Esophagus squamous epithelium (tissue), 5 donors: ENCODE data around the gene MUC5AC. TPM values are rescaled to one million over a fixed set of nuclear protein-coding genes. Genes with fewer than 3 reads are reported as not detected.

Source experiments
- DNase-seq: peaks from one replicate; lab custom pipeline; 2025; lab: John Stamatoyannopoulos, UW
- H3K27ac ChIP-seq, 4 donors: fragments of 200-600 bp; sonication (generic); one replicate each; pipeline ENCODE4 v1.5.1; 2016 to 2019; ENCODE audit warnings: mild to moderate bottlenecking in 1 of 4
- H3K27me3 ChIP-seq, 4 donors: fragments of 200-600 bp; sonication (generic); 1 replicate in 3 of 4; 2 replicates in 1 of 4; pipeline versions ENCODE4 v1.5.1 to v1.6.0; 2017 to 2021; ENCODE audit warnings: antibody characterized with exemption in 1 of 4
- H3K36me3 ChIP-seq, 3 donors: fragments of 200-600 bp; sonication (generic); one replicate each; pipeline ENCODE4 v1.5.1; 2016 to 2019
- H3K4me1 ChIP-seq, 3 donors: fragments of 200-600 bp; sonication (generic); one replicate each; pipeline ENCODE4 v1.5.1; 2017 to 2019
- H3K4me3 ChIP-seq, 4 donors: fragments of 200-600 bp; sonication (generic); 1 replicate in 3 of 4; 2 replicates in 1 of 4; pipeline ENCODE4 v1.5.1; 2016 to 2019; ENCODE audit warnings: mild to moderate bottlenecking in 2 of 4, moderate library complexity in 1 of 4
- H3K9me3 ChIP-seq, 3 donors: fragments of 200-600 bp; sonication (generic); one replicate each; pipeline ENCODE4 v1.5.1; 2016 to 2019
- POLR2A ChIP-seq, 4 donors: fragments of 450-650 bp; IDR thresholded peaks; one replicate each; pipeline ENCODE4 v1.6.1; 2017; ENCODE audit warnings: antibody characterized with exemption in 4 of 4, mild to moderate bottlenecking in 4 of 4, moderate library complexity in 3 of 4
- WGBS, 2 donors: methylation state at CpG; one replicate each; pipeline ENCODE4 v1.1.5; 2018; 5-methylcytosine and 5-hydroxymethylcytosine counted together
- intact Hi-C: fragments of 100-400 bp; cut with DNase I; formaldehyde crosslinking; loops from one replicate; pipeline ENCODE4 v1.15.0; 2022
- total RNA-seq, 4 donors: library from RNA; depleted of rRNA; stranded (reverse); fragments of >200 nt; gene quantifications; one replicate each; pipeline ENCODE4 v1.1.0, GENCODE V29; 2016
- TF ChIP-seq, protein P1 (sequence below), 6 experiments: fragments of 450-650 bp in 4 of 6; fragments of 200-600 bp in 2 of 6; sonication (generic) in 2 of 6; IDR thresholded peaks; one replicate each; pipeline ENCODE4 v1.5.1; 2016 to 2019; ENCODE audit warnings: antibody characterized with exemption in 6 of 6, mild to moderate bottlenecking in 4 of 6, moderate library complexity in 4 of 6
- donor health status: DM: yes; HTN: yes; CAD: no.

Gene MUC5AC
- total RNA-seq, 4 donors from 2014 or later, result under 0.01 to 1.5 TPM; not detected in 2

DNA sequence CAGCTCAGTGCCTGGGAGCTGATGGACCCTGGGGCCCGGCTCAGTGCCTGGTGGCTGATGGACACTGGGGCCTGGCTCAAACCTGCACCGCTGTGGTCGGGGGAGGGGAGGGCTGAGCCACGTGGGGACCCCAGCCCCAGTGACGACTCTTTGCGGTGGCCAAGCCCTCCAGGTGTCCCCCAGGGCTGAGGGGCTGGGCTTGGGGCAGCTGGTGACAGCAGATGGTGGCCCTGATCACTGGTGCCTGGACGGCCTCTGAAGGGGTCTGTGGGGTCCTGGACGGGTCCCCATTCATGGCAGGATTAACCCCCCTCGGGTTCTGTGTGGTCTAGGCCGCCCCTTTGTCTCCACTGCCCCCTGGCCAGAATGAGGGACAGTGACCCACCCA lies 61.7 kb downstream of the MUC5AC start:
- intact Hi-C loops, result no loop called here

DNA sequence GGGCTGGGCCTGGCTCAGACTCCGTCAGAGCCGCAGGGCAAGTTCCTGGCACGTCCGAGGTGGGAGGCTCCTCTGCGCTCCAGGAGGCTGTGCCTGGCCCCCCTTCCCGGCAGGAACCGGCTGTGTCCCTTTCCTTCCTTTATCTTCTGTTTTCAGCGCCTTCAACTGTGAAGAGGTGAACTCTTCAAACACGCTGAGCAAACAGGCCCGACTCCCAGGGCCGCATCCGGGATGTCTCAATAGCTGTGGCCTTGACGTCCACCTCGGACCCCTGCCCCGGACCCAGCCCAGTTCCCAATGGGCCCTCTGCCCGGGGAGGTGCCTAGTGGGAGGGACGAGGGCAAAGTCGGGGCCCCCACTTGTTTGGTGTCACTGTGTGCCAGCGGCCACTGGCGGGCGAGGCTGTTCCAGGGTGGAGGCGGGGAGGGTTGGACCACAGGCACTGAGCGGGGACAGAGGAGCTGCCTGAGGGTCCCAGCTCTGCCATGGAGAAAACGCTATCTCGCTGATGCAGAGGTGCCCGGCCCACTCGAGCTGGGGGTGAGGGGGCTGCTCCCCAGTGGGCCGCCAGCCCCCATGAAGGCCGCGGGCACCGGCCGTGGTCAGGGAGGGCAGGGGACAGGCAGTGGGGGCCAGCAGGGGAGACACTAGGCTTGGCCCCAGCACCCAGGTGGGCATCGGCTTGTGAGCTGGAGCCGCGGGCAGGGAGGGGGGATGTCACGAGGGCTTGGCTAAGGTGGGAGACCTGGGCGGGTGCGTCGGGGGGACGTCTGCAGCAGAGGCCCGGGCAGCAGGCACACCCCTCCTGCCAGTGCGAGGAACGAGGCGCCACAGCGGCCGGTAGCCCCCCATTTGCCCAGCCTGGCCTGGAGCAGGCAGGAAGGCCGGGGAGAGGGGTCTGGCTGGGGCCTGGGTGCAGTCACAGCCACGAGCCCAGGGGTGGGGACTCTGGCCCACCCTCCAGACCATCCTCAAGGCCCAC lies 62.4 kb downstream of the MUC5AC start:
- intact Hi-C loops, result no loop called here
- no peaks in the 10 kb centered on the region for H3K9me3 ChIP-seq
- H3K36me3 ChIP-seq, result no peaks in the 10 kb centered on the region
- TF ChIP-seq, protein P1, sequence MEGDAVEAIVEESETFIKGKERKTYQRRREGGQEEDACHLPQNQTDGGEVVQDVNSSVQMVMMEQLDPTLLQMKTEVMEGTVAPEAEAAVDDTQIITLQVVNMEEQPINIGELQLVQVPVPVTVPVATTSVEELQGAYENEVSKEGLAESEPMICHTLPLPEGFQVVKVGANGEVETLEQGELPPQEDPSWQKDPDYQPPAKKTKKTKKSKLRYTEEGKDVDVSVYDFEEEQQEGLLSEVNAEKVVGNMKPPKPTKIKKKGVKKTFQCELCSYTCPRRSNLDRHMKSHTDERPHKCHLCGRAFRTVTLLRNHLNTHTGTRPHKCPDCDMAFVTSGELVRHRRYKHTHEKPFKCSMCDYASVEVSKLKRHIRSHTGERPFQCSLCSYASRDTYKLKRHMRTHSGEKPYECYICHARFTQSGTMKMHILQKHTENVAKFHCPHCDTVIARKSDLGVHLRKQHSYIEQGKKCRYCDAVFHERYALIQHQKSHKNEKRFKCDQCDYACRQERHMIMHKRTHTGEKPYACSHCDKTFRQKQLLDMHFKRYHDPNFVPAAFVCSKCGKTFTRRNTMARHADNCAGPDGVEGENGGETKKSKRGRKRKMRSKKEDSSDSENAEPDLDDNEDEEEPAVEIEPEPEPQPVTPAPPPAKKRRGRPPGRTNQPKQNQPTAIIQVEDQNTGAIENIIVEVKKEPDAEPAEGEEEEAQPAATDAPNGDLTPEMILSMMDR (IDR thresholded peaks at IDR 0.05), result no peak
- no peak for TF ChIP-seq POLR2A (IDR thresholded peaks at IDR 0.05)
- no peak overlapping the region for H3K4me3 ChIP-seq
- WGBS, 2 donors, result 0 to 14% methylated on average over 4 to 8 of the region's 48 CpGs
- peaks cover 0 to 12% (median 0%) of the 10 kb centered on the region in 3 donors for H3K4me1 ChIP-seq
- H3K27ac ChIP-seq, result peak overlapping the region in 1 of 4 donors; percentile 72
- no peak for DNase-seq
- peaks cover 0 to 84% (median 2%) of the 10 kb centered on the region in 4 donors for H3K27me3 ChIP-seq

More for the DNA sequence above, 61.7 kb downstream of the MUC5AC start:
- Histone ChIP-seq H3K9me3 (no peaks in the 10 kb centered on the region), H3K36me3 (no peaks in the 10 kb centered on the region), H3K4me1 (peaks cover 0 to 8% (median 0%) of the 10 kb centered on the region in 3 donors), H3K27me3 (peaks cover 0 to 81% (median 2%) of the 10 kb centered on the region in 4 donors), H3K4me3 (no peak overlapping the region), H3K27ac (peak overlapping the region in 1 of 4 donors; percentile 57)
- DNase-seq, result no peak
- TF ChIP-seq, protein P1 (IDR thresholded peaks at IDR 0.05), result no peak
- TF ChIP-seq POLR2A (IDR thresholded peaks at IDR 0.05), result no peak
- 20 to 46% methylated on average over 1 to 3 of the region's 10 CpGs for WGBS, 2 donors

DNA sequence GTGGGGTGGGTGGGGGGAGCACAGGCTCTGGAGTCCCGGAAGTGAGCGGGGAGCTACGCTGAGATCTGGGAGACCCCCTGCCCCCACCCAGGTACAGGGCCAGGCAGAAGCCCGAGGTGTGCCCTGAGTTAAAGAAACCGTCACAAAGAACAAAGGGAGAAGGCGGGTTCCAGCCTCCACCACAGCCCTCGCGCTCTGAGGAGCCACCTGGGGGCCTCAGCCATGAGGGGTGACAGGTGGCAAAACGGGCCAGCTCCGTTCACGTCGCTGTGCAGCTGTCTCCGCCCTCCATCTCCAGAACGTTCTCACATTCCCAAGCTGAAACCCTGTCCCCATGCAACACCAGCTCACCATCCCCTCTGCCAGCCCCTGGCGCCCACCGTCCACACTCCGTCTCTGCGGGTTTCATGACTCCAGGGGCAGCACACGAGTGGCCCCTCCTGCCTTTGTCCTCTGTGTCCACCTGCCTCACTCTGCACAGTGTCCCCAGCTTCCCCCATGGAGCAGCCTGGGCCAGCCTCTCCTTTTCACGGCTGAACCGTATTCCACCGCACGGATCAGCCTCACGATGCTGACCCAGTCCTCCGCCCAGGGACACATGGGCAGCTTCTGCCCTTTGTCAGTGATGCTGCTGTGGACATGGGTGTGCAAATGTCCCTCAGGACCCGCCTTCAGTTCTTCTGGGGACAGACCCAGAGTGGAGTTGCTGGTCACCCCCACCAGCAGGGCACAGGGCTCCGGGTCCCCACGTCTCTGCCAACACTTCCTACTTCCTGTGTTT lies 63.4 kb downstream of the MUC5AC start:
- DNase-seq, result no peak

DNA sequence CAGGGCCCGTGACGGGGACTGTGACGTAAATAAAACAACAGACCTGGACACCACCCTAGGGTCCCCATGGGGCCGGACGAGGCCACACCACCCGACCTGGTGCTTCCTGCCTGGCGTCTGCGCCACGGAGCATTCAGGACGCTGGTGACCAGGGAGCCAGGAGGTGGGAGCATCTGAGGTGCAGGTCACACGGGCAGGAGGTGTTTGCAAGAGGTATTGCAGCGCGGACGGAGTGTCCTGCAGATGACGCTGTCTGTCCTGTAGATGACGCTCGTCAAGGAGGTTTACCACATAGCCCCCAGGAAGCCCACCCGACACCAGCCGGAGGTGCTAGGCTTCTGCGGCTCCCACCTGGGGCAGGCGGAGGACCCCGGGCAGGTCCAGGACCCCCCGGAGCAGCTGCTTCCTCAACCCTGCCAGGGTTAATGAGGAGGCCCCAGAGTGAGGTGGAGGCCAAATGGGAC lies 64.1 kb downstream of the MUC5AC start:
- no peak for TF ChIP-seq POLR2A (IDR thresholded peaks at IDR 0.05)
- TF ChIP-seq, protein P1 (IDR thresholded peaks at IDR 0.05), result no peak
- Histone ChIP-seq H3K4me3 (no peak overlapping the region), H3K36me3 (no peaks in the 10 kb centered on the region), H3K4me1 (peaks cover 0 to 12% (median 0%) of the 10 kb centered on the region in 3 donors), H3K27ac (no peak overlapping the region), H3K27me3 (peaks cover 0 to 94% (median 2%) of the 10 kb centered on the region in 4 donors), H3K9me3 (no peaks in the 10 kb centered on the region)
- no peak for DNase-seq
- intact Hi-C loops, result no loop called here
- WGBS, 2 donors, result 83 to 85% methylated on average over 8 to 20 of the region's 23 CpGs

More for the DNA sequence above, 63.4 kb downstream of the MUC5AC start:
- no peak overlapping the region for H3K4me3 ChIP-seq
- 36 to 53% methylated on average over 15 to 23 of the region's 28 CpGs for WGBS, 2 donors
- intact Hi-C loops, result no loop called here
- H3K27ac ChIP-seq, result no peak overlapping the region
- peaks cover 0 to 12% (median 0%) of the 10 kb centered on the region in 3 donors for H3K4me1 ChIP-seq
- H3K9me3 ChIP-seq, result no peaks in the 10 kb centered on the region
- peaks cover 0 to 91% (median 2%) of the 10 kb centered on the region in 4 donors for H3K27me3 ChIP-seq
- H3K36me3 ChIP-seq, result no peaks in the 10 kb centered on the region
- no peak for TF ChIP-seq POLR2A (IDR thresholded peaks at IDR 0.05)
- TF ChIP-seq, protein P1 (IDR thresholded peaks at IDR 0.05), result no peak
